ENCODE results near the gene IFRD1.

DNA sequence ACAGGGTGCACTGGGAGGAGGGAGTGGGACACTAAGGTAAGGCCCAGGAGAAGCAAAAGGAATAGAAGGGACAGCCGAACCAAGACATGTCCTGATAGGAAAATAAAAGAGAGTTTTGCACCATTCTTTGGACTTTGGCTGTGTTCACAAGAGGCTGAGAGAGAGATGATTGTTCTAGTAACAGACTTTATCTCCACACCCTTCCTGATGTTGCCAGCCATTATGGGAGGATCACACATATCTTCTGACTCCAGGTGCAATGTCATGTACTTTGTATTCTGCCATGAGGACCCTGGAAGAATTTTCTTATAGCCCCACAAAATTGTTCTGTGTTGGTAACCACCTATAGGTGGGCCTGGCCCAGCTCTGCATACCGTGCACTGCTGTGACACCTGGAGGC is 41.9 kb downstream of the IFRD1 start:
- TF ChIP-seq, protein P1, sequence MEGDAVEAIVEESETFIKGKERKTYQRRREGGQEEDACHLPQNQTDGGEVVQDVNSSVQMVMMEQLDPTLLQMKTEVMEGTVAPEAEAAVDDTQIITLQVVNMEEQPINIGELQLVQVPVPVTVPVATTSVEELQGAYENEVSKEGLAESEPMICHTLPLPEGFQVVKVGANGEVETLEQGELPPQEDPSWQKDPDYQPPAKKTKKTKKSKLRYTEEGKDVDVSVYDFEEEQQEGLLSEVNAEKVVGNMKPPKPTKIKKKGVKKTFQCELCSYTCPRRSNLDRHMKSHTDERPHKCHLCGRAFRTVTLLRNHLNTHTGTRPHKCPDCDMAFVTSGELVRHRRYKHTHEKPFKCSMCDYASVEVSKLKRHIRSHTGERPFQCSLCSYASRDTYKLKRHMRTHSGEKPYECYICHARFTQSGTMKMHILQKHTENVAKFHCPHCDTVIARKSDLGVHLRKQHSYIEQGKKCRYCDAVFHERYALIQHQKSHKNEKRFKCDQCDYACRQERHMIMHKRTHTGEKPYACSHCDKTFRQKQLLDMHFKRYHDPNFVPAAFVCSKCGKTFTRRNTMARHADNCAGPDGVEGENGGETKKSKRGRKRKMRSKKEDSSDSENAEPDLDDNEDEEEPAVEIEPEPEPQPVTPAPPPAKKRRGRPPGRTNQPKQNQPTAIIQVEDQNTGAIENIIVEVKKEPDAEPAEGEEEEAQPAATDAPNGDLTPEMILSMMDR (IDR thresholded peaks at IDR 0.05) = no peak
- TF ChIP-seq TAF1 (IDR thresholded peaks at IDR 0.05; ENCODE audit: borderline replicate concordance, low read depth, low read length) = no peak
- TF ChIP-seq GATA2 (CRISPR knock-in tag; IDR thresholded peaks at IDR 0.05) = no peak
- no peak for TF ChIP-seq TEAD4 (IDR thresholded peaks at IDR 0.05; ENCODE audit: borderline replicate concordance, insufficient read depth)
- no peak for TF ChIP-seq CHD2 (IDR thresholded peaks at IDR 0.05; ENCODE audit: low read length, partially characterized antibody)
- TF ChIP-seq RXRA (IDR thresholded peaks at IDR 0.05; ENCODE audit: borderline replicate concordance, low read depth) = no peak
- TF ChIP-seq POLR2AphosphoS5 (IDR thresholded peaks at IDR 0.05; ENCODE audit: low read depth, low read length) = no peak
- no peak for TF ChIP-seq EZH2phosphoT487 (IDR thresholded peaks at IDR 0.05; ENCODE audit: borderline replicate concordance, low read depth)
- TF ChIP-seq RAD21 (IDR thresholded peaks at IDR 0.05; ENCODE audit: low read length) = no peak
- TF ChIP-seq MEF2A (IDR thresholded peaks at IDR 0.05; ENCODE audit: borderline replicate concordance, low read depth) = no peak
